HG03457 (cell line): ENCODE measurements around the gene TNIP3.

Experiments
- ATAC-seq: cut with Tn5 transposase; IDR thresholded peaks from one replicate; pipeline ENCODE4 v1.9.1; 2021; ENCODE audit warnings: moderate number of reproducible peaks; ENCODE audit not compliant: unreplicated experiment

TNIP3 gene

GRCh38 chr4:121139533-121140222 is 24.4 kb downstream of the TNIP3 start:
- peak; percentile 67 for ATAC-seq

GRCh38 chr4:121138039-121138825 is 25.9 kb downstream of the TNIP3 start:
- no peak for ATAC-seq

GRCh38 chr4:121130326-121130660 is 33.8 kb downstream of the TNIP3 start:
- ATAC-seq, result no peak

- no peak for ATAC-seq
These were observed 34.4 kb downstream of the TNIP3 start for GRCh38 chr4:121129606-121130325.

- no peak for ATAC-seq
These were observed 37.0 kb downstream of the TNIP3 start for GRCh38 chr4:121127100-121127499.

- no peak for ATAC-seq
These were observed 37.6 kb downstream of the TNIP3 start for GRCh38 chr4:121126449-121127006.

- ATAC-seq, result no peak
These were observed 38.6 kb downstream of the TNIP3 start for GRCh38 chr4:121125498-121125885.

- no peak for ATAC-seq
These were observed 41.5 kb downstream of the TNIP3 start for GRCh38 chr4:121122661-121123060.

- ATAC-seq, result no peak
These were observed 44.4 kb downstream of the TNIP3 start for GRCh38 chr4:121119715-121120114.

GRCh38 chr4:121118344-121118743 is 45.8 kb downstream of the TNIP3 start:
- no peak for ATAC-seq

- no peak for ATAC-seq
These were observed 49.4 kb downstream of the TNIP3 start for GRCh38 chr4:121114756-121115155.

- ATAC-seq, result no peak
These were observed 51.6 kb downstream of the TNIP3 start for GRCh38 chr4:121112530-121112929.

- ATAC-seq, result no peak
These were observed 55.6 kb downstream of the TNIP3 start for GRCh38 chr4:121108557-121108956.

- no peak for ATAC-seq
These were observed 56.6 kb downstream of the TNIP3 start for GRCh38 chr4:121107507-121107906.

- no peak for ATAC-seq
These were observed 63.9 kb downstream of the TNIP3 start for GRCh38 chr4:121100093-121100775.

GRCh38 chr4:121098266-121098665 is 65.9 kb downstream of the TNIP3 start:
- no peak for ATAC-seq

- no peak for ATAC-seq
These were observed 67.5 kb downstream of the TNIP3 start for GRCh38 chr4:121096629-121097028.

GRCh38 chr4:121096191-121096590 is 67.9 kb downstream of the TNIP3 start:
- ATAC-seq, result no peak

GRCh38 chr4:121094297-121094966 is 69.7 kb downstream of the TNIP3 start:
- ATAC-seq, result no peak

- no peak for ATAC-seq
These were observed 70.9 kb downstream of the TNIP3 start for GRCh38 chr4:121093261-121093660.
